OCI-LY3 (cell line): ENCODE data around the gene JADE2.

Source experiments
- CTCF ChIP-seq: fragments of 200-600, 300-600 bp; sonication (generic); IDR thresholded peaks from 2 replicates; pipeline ENCODE4 v1.5.1; 2014; ENCODE audit warnings: antibody characterized with exemption, low read length, low read depth
- EZH2phosphoT487 ChIP-seq: fragments of 200-600 bp; shearing (Covaris generic); IDR thresholded peaks from 2 replicates; pipeline ENCODE4 v1.6.1; 2018; ENCODE audit warnings: antibody characterized with exemption, mixed run types, low read depth

- no peak for TF ChIP-seq CTCF
- no peak for TF ChIP-seq EZH2phosphoT487
Measured at GRCh38 chr5:134502259-134502658, 23.2 kb upstream of the JADE2 start.
